HUDEP-2 (cell line): ENCODE data around the gene ARID4A.
"Not testable (repeated sequence)": the region's sequence is repeated elsewhere in the genome, so short reads cannot be mapped to it uniquely, and the experiment has no call there.

ENCODE experiments used
- DNase-seq, 76 experiments: peaks; one replicate each; lab custom pipeline; 2025; ENCODE audit not compliant: unreplicated experiment in 76 of 76; lab: John Stamatoyannopoulos, UW

ARID4A gene

DNA sequence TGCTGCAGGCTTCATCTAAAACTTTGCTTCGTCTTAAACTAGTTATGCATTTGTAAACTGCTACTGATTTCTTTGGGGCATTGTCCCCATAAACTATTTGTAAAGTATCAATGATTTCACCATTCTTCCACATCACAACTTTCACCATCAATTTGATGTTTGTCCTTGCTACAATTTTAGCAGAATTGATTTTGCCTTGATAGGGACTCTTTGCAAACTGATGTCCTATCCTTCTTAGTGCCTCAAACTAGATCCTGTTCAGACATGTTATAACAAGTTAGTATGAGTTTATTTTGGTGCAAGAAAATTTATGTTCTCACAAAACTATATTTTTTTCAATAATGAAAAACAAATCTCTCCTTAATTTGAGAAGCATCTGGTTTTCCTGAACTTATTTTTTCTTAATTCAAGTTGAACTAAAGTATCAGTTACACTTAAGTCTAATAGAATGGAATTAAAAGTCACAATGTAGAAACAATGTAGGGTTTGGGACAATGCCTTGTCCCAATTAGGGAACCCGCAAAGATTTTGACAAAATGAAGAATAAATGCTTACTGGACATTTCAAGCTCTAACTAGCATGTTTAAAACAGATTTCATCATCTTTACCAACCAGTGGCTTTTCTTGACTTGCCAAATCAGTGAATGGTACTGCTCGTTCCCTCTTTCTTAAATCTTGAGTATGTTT lies 10.1 kb upstream of the ARID4A start:
- no peak for DNase-seq

- DNase-seq, result peak in 1 of 76 experiments; percentile 8
Observed at GRCh38 chr14:58291646-58292045, 6.7 kb upstream of the ARID4A start.

DNA sequence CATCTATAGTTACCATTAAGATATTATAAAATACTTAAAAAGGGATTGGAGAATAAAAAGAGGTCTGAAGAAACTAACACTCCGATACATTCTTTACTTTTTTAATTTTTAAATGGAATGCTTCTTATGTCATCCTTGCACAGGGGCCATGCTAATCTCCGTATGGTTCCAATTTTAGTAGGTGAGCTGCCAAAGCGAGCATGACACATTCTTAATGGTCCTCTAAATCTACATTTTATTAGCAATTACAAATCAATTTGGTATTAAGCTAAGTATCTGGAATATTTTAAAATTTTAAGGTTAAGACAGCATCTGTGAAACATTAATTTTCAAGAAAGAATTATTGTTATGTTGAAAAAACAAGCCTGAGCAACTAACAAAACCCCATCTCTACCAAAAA lies 6.2 kb upstream of the ARID4A start:
- no peak for DNase-seq

DNA sequence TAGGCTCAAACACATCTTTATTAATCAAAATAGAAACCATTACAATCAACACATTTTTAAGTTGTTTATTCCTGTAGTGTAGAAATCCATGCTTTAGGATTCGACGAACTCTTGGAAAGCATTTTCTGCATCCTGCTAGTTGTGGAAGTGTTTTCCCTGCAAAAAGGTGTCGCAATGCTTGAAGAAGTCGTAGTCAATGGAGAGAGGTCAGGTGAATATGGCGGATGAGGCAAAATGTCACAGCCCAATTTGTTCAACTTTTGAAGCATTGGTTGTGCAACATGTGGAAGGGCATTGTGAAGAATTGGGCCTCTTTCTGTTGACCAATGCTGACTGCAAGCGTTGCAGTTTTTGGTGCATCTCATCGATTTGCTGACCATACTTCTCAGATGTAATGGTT lies 4.2 kb upstream of the ARID4A start:
- no peak for DNase-seq

DNA sequence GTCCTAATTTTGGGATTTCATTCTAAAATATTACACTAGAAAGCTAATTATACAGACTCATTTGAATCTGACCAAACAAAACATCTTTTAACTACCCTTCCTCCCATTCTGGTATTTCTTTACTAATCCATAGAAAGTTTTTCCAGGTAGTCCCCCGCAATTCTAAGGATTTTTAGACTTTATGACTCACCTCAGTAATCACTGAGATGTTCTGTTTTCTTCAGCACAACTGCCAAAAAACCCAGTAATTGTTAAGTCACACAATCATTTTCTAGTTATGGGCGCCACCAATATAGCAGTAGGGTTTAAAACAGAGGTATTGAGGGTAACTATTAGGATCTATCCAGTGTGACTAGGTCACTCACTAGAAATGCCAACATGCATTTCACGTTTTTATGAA lies 1.6 kb upstream of the ARID4A start:
- DNase-seq, result peak in 5 of 76 experiments; percentile 10 to 42 (median 26)

GRCh38 chr14:58297412-58297761 lies 968 bp upstream of the ARID4A start:
- peak in 1 of 76 experiments; percentile 50 for DNase-seq

- peak; percentile 63 to 100 (median 97) for DNase-seq
Observed at GRCh38 chr14:58297762-58298476, 436 bp upstream of the ARID4A start.

DNA sequence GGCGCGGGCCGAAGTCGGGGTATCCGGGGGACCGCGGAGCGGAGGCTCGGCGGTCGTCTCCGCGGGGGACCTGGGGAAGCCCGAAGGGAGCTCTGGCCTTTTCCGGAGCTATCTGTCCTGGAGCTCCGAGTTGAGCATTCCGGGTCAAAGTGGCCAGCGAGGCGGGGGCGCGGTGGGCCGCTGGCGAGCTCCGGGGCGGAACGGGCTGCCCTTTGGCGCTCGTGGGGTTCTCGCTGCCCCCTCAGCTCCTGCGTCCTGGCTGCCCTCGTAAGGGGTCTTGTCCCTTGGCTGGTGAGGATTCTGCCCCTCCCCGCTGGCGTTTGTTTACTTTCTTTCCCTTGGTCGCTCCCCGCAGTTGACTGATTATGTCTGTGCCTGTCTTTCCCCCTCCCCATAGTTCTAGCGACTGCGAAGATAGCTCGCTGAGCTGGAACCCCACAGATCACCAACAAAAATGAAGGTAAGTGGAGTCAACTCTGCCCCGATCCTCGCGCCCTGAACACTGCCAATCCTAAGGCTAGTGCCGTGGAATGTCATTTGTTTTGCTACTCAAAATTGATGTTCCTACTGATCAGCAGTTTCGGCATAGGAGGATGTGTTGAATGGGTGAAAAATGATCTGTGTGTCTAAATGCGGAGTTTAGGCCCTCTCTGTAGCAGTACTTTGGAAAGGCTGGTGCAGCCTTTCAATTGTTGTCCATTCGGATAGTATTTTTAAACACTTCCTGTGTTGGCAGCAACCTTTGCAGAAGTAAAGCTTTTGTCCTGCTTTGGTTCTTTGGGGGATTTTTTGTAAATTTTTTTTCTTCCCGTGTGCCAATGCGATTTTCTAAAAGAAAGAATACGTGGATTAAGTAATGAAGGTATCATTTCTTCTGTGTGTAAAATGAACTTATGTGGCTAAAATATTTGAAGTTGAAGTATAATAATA lies 1.3 kb downstream of the ARID4A start:
- peak in 13 of 76 experiments; percentile 6 to 32 (median 13) for DNase-seq

- peak in 3 of 76 experiments; percentile 1 to 25 (median 6) for DNase-seq
Observed at GRCh38 chr14:58301416-58301815, 3.1 kb downstream of the ARID4A start.

DNA sequence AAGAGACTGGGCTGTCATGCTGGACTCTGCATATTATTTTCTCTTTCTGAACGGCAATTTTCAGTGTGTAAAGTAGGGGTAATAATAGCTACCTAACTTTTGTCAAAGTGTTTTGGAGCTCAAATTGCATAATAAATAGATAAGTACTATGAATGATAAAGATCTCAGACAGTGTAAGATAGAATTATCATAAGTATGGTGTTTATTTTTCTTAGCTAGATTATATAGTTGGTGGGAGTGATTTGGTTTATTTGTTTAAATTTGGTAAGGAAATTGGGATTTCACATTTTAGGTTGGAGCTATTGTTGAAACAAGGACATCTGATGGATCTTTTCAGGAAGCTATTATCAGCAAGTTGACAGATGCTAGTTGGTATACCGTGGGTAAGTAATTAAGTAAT lies 7.4 kb downstream of the ARID4A start:
- DNase-seq, result no peak

DNA sequence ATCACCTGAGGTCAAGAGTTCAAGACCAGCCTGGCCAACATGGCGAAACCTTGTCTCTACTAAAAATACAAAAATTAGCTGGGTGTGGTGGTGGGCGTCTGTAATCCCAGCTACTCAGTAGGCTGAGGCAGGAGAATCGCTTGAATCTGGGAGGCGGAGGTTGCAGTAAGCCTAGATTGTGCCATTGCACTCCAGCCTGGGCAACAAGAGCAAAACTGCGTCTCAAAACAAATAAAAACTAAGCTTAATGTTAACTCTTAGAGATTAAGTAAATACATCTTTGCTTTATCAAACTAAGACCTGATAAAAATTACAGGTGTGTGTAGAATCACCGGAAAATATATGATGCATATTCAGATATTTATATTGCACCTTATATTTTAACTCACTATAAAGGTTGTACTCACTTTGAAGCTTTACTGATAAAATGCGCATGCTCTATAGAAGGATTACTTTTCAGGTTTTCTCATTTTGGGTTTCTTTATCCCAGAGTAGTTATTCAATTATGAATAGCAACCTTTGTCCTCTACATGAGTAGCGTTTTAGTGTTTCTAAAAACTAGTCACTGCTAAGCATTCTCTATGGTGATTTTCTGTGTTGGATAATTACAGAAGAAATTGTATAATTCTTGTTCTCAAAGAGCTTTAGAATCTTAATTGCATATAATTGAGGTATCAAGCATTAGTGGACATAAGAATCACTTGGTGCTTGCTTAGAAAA lies 9.4 kb downstream of the ARID4A start:
- no peak for DNase-seq

GRCh38 chr14:58309086-58309485 lies 10.7 kb downstream of the ARID4A start:
- no peak for DNase-seq

DNA sequence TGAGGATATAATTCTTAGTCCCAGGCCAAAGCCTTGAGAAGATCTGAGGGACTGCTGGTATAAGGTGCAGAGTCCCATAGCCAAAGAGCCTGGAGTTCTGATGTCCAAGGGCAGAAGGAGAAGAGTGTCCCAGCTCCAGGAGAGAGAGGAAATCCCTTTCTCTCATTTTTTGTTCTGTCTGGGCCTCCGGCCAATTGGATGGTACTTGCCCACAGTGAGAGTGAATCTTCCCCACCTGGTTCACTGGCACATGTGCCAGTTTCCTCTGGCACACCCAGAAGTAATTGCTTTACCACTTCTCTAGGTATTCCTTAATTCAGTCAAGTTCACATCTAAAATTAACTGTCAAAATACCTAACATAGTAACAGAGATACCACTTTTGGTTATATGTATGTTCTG lies 15.3 kb downstream of the ARID4A start:
- no peak for DNase-seq

GRCh38 chr14:58315606-58316005 lies 17.3 kb downstream of the ARID4A start:
- no peak for DNase-seq

GRCh38 chr14:58327019-58327418 lies 28.7 kb downstream of the ARID4A start:
- DNase-seq, result no peak

DNA sequence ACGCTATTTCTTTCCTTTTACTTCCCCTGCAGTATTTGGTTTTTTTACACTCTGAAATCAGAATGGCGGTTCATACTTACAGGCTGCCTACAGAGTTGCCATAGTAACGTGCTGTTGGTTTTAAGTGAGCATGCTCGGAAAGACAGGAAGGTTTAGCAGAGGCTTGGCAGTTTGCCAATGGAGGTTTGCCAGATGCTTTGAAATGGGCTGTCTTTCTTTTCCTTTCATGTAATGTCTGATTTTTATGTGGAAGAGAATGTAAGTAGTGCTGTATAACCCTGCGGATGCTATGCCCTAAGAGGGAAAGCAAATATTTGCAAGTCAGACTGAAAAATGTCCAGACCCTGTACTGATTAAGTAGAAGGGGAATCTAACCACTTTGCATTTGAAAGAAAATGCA lies 32.8 kb downstream of the ARID4A start:
- peak in 75 of 76 experiments; percentile 9 to 94 (median 80) for DNase-seq

DNA sequence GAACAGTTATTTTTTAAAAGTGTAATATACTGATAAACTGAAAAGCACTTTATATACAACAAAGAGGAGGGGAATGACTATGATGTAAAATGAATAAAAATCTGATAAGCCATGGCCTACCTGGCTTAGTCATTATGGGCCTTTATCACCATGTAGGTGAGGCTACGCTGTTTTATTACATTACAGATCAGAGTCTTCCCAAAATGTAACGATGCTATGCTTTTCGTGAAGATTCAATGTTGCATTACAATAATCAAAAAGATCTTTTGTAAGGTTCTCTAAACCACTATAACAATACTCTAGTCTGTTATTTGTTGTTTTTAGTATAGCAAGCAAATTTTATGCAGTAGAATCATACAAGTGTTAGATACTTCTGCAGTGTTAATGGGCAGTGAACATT lies 34.2 kb downstream of the ARID4A start:
- no peak for DNase-seq

DNA sequence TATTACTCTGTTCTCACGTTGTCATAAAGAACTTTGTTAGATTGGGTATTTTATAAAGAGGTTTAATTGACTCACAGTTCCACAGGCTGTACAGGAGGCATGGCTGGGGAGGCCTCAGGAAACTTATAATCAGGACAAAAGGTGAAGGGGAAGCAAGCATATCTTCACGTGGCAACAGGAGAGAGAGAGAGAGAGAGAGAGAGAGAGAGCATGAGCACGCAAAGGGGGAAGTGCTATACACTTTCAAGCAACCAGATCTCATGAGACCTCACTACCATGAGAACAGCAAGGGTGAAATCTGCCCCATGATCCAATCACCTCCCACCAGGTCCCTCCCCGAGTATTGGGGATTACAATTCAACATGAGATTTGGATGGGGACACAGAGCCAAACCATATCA lies 41.3 kb downstream of the ARID4A start:
- DNase-seq, result not testable (repeated sequence)

- no peak for DNase-seq
Observed at GRCh38 chr14:58341152-58341748, 42.9 kb downstream of the ARID4A start.

DNA sequence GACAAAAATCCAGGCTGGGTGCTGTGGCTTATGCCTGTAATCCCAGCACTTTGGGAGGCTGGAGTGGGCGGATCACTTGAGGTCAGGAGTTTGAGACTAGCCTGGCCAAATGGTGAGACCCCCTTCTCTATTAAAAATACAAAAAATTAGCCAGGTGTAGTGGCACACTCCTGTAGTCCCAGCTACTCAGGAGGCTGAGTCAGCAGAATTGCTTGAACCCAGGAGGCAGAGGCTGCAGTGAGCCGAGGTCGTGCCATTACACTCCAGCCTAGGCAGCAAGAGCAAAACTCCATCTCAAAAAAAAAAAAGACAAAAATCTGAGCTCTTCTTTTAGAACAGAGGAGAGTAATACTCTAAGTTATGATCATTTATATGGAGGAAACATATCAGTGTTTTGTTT lies 45.2 kb downstream of the ARID4A start:
- not testable (repeated sequence) for DNase-seq
